ENCODE measurements around the gene CFAP74.

CFAP74 gene

GRCh38 chr1:1971017-1971416 lies 32.6 kb downstream of the CFAP74 start:
- Histone ChIP-seq H3K27me3 (ENCODE audit: control insufficient read depth in 3 of 3, insufficient read depth in 3 of 3, low read depth in 1 of 3, low read length in 3 of 3) (peaks cover 0 to 18% (median 2%) of the 10 kb centered on the region in 3 experiments), H2AFZ (ENCODE audit: low read length) (no peak overlapping the region)
- DNase-seq (ENCODE audit: low spot score): no peak

GRCh38 chr1:1969953-1970716 lies 33.5 kb downstream of the CFAP74 start:
- H3K4ac ChIP-seq (ENCODE audit: low read length): no peak overlapping the region
- no peak overlapping the region for H3K4me3 ChIP-seq (ENCODE audit: low read length in 2 of 2)
- no peak overlapping the region for H2BK5ac ChIP-seq (ENCODE audit: low read length)
- peak overlapping the region; percentile 60 for H3K9ac ChIP-seq (ENCODE audit: low read depth, low read length, poor library complexity)
- peak overlapping the region; percentile 68 for H2AK5ac ChIP-seq (ENCODE audit: low read depth, low read length)
- DNase-seq (ENCODE audit: low spot score): no peak
- no peak overlapping the region for H3K27ac ChIP-seq (replicated peaks; ENCODE audit: low read length)
- H3K4me2 ChIP-seq (ENCODE audit: insufficient read depth, low read length, poor library complexity, severe bottlenecking): no peak overlapping the region
- peak overlapping the region; percentile 90 for H3K23ac ChIP-seq (ENCODE audit: low read depth, low read length, poor library complexity)
- peak overlapping the region; percentile 64 for H2BK15ac ChIP-seq (ENCODE audit: low read length)
- peaks cover 0 to 12% of the 10 kb centered on the region in 2 donors for H3K4me1 ChIP-seq (ENCODE audit: control insufficient read depth in 2 of 2, insufficient read depth in 1 of 2, low read depth in 1 of 2, low read length in 2 of 2)
- no CpG with 5 or more reads among the region's 29 CpGs for WGBS, 2 donors (ENCODE audit: extremely low coverage in 2 of 2, insufficient read length in 2 of 2, insufficient replicate concordance in 1 of 2)
- no peak overlapping the region for H2AFZ ChIP-seq (ENCODE audit: low read length)
- H2BK120ac ChIP-seq (ENCODE audit: low read depth, low read length): no peak overlapping the region
- peak overlapping the region; percentile 58 for H2BK12ac ChIP-seq (ENCODE audit: low read length)
- H4K8ac ChIP-seq (ENCODE audit: low read depth, low read length): no peak overlapping the region
- peak overlapping the region; percentile 94 for H4K91ac ChIP-seq (ENCODE audit: low read depth, low read length, poor library complexity)
- H3K14ac ChIP-seq (ENCODE audit: low read length): peak overlapping the region; percentile 82
- peak overlapping the region; percentile 76 for H3K18ac ChIP-seq (ENCODE audit: low read length)
- no peaks in the 10 kb centered on the region for H3K36me3 ChIP-seq (replicated peaks in 1 of 2; ENCODE audit: control insufficient read depth in 2 of 2, insufficient read depth in 2 of 2, low read length in 2 of 2)
- H3K27me3 ChIP-seq (ENCODE audit: control insufficient read depth in 3 of 3, insufficient read depth in 3 of 3, low read depth in 1 of 3, low read length in 3 of 3): peaks cover 0 to 10% (median 2%) of the 10 kb centered on the region in 3 experiments
- peaks cover 5 to 7% of the 10 kb centered on the region in 2 donors for H3K9me3 ChIP-seq (replicated peaks in 1 of 2; ENCODE audit: control insufficient read depth in 2 of 2, insufficient read depth in 1 of 2, low read depth in 1 of 2, low read length in 2 of 2)
- peaks cover 3% of the 10 kb centered on the region for H3K79me1 ChIP-seq (ENCODE audit: low read depth, low read length)

More at GRCh38 chr1:1971017-1971416, 32.6 kb downstream of the CFAP74 start:
- Histone ChIP-seq H3K79me1 (ENCODE audit: low read depth, low read length) (peaks cover 3% of the 10 kb centered on the region), H3K18ac (ENCODE audit: low read length) (peak overlapping the region; percentile 11), H2BK5ac (ENCODE audit: low read length) (no peak overlapping the region), H3K4ac (ENCODE audit: low read length) (no peak overlapping the region), H3K27ac (replicated peaks; ENCODE audit: low read length) (no peak overlapping the region), H3K4me3 (ENCODE audit: low read length in 2 of 2) (peak overlapping the region in 1 of 2 donors; percentile 63), H2BK120ac (ENCODE audit: low read depth, low read length) (no peak overlapping the region), H2BK12ac (ENCODE audit: low read length) (peak overlapping the region; percentile 51), H4K8ac (ENCODE audit: low read depth, low read length) (no peak overlapping the region), H3K9ac (ENCODE audit: low read depth, low read length, poor library complexity) (peak overlapping the region; percentile 82), H3K23ac (ENCODE audit: low read depth, low read length, poor library complexity) (peak overlapping the region; percentile 90), H3K4me2 (ENCODE audit: insufficient read depth, low read length, poor library complexity, severe bottlenecking) (no peak overlapping the region), H2BK15ac (ENCODE audit: low read length) (no peak overlapping the region), H4K91ac (ENCODE audit: low read depth, low read length, poor library complexity) (no peak overlapping the region), H3K9me3 (replicated peaks in 1 of 2; ENCODE audit: control insufficient read depth in 2 of 2, insufficient read depth in 1 of 2, low read depth in 1 of 2, low read length in 2 of 2) (peaks cover 7 to 12% of the 10 kb centered on the region in 2 donors), H2AK5ac (ENCODE audit: low read depth, low read length) (no peak overlapping the region), H3K14ac (ENCODE audit: low read length) (peak overlapping the region; percentile 92), H3K36me3 (replicated peaks in 1 of 2; ENCODE audit: control insufficient read depth in 2 of 2, insufficient read depth in 2 of 2, low read length in 2 of 2) (no peaks in the 10 kb centered on the region), H3K4me1 (ENCODE audit: control insufficient read depth in 2 of 2, insufficient read depth in 1 of 2, low read depth in 1 of 2, low read length in 2 of 2) (peaks cover 0 to 12% of the 10 kb centered on the region in 2 donors)
- WGBS, 2 donors (ENCODE audit: extremely low coverage in 2 of 2, insufficient read length in 2 of 2, insufficient replicate concordance in 1 of 2): no CpG with 5 or more reads among the region's 17 CpGs

- Histone ChIP-seq H2BK12ac (ENCODE audit: low read length) (no peak overlapping the region), H2AK5ac (ENCODE audit: low read depth, low read length) (peak overlapping the region; percentile 68), H3K36me3 (replicated peaks in 1 of 2; ENCODE audit: control insufficient read depth in 2 of 2, insufficient read depth in 2 of 2, low read length in 2 of 2) (no peaks in the 10 kb centered on the region), H3K4ac (ENCODE audit: low read length) (no peak overlapping the region), H3K4me1 (ENCODE audit: control insufficient read depth in 2 of 2, insufficient read depth in 1 of 2, low read depth in 1 of 2, low read length in 2 of 2) (peaks cover 0 to 12% of the 10 kb centered on the region in 2 donors), H2AFZ (ENCODE audit: low read length) (no peak overlapping the region), H3K23ac (ENCODE audit: low read depth, low read length, poor library complexity) (peak overlapping the region; percentile 34), H3K9ac (ENCODE audit: low read depth, low read length, poor library complexity) (peak overlapping the region; percentile 44), H2BK15ac (ENCODE audit: low read length) (no peak overlapping the region), H2BK120ac (ENCODE audit: low read depth, low read length) (no peak overlapping the region), H4K8ac (ENCODE audit: low read depth, low read length) (no peak overlapping the region), H3K79me1 (ENCODE audit: low read depth, low read length) (peaks cover 3% of the 10 kb centered on the region), H3K27me3 (ENCODE audit: control insufficient read depth in 3 of 3, insufficient read depth in 3 of 3, low read depth in 1 of 3, low read length in 3 of 3) (peaks cover 0 to 8% (median 2%) of the 10 kb centered on the region in 3 experiments), H3K9me3 (replicated peaks in 1 of 2; ENCODE audit: control insufficient read depth in 2 of 2, insufficient read depth in 1 of 2, low read depth in 1 of 2, low read length in 2 of 2) (peaks cover 5 to 7% of the 10 kb centered on the region in 2 donors), H2BK5ac (ENCODE audit: low read length) (no peak overlapping the region), H3K4me3 (ENCODE audit: low read length in 2 of 2) (no peak overlapping the region), H3K27ac (replicated peaks; ENCODE audit: low read length) (no peak overlapping the region), H4K91ac (ENCODE audit: low read depth, low read length, poor library complexity) (no peak overlapping the region), H3K4me2 (ENCODE audit: insufficient read depth, low read length, poor library complexity, severe bottlenecking) (no peak overlapping the region), H3K14ac (ENCODE audit: low read length) (no peak overlapping the region), H3K18ac (ENCODE audit: low read length) (no peak overlapping the region)
- no peak for DNase-seq (ENCODE audit: low spot score)
- WGBS, 2 donors (ENCODE audit: extremely low coverage in 2 of 2, insufficient read length in 2 of 2, insufficient replicate concordance in 1 of 2): no CpG with 5 or more reads among the region's 10 CpGs
Observed at GRCh38 chr1:1969505-1969900, 34.1 kb downstream of the CFAP74 start.

GRCh38 chr1:1968767-1969504 lies 34.6 kb downstream of the CFAP74 start:
- peak overlapping the region; percentile 21 for H3K9ac ChIP-seq (ENCODE audit: low read depth, low read length, poor library complexity)
- H2AFZ ChIP-seq (ENCODE audit: low read length): no peak overlapping the region
- no peak overlapping the region for H3K4ac ChIP-seq (ENCODE audit: low read length)
- H2BK15ac ChIP-seq (ENCODE audit: low read length): no peak overlapping the region
- H4K91ac ChIP-seq (ENCODE audit: low read depth, low read length, poor library complexity): no peak overlapping the region
- H3K4me1 ChIP-seq (ENCODE audit: control insufficient read depth in 2 of 2, insufficient read depth in 1 of 2, low read depth in 1 of 2, low read length in 2 of 2): peaks cover 0 to 12% of the 10 kb centered on the region in 2 donors
- H3K36me3 ChIP-seq (replicated peaks in 1 of 2; ENCODE audit: control insufficient read depth in 2 of 2, insufficient read depth in 2 of 2, low read length in 2 of 2): no peaks in the 10 kb centered on the region
- no peak overlapping the region for H3K4me3 ChIP-seq (ENCODE audit: low read length in 2 of 2)
- H3K79me1 ChIP-seq (ENCODE audit: low read depth, low read length): peaks cover 3% of the 10 kb centered on the region
- H3K4me2 ChIP-seq (ENCODE audit: insufficient read depth, low read length, poor library complexity, severe bottlenecking): no peak overlapping the region
- H3K9me3 ChIP-seq (replicated peaks in 1 of 2; ENCODE audit: control insufficient read depth in 2 of 2, insufficient read depth in 1 of 2, low read depth in 1 of 2, low read length in 2 of 2): peaks cover 5 to 7% of the 10 kb centered on the region in 2 donors
- DNase-seq (ENCODE audit: low spot score): no peak
- H3K27me3 ChIP-seq (ENCODE audit: control insufficient read depth in 3 of 3, insufficient read depth in 3 of 3, low read depth in 1 of 3, low read length in 3 of 3): peaks cover 0 to 4% (median 2%) of the 10 kb centered on the region in 3 experiments
- H3K18ac ChIP-seq (ENCODE audit: low read length): peak overlapping the region; percentile 17
- no peak overlapping the region for H2BK120ac ChIP-seq (ENCODE audit: low read depth, low read length)
- no peak overlapping the region for H2BK12ac ChIP-seq (ENCODE audit: low read length)
- no CpG with 5 or more reads among the region's 12 CpGs for WGBS, 2 donors (ENCODE audit: extremely low coverage in 2 of 2, insufficient read length in 2 of 2, insufficient replicate concordance in 1 of 2)
- H3K27ac ChIP-seq (replicated peaks; ENCODE audit: low read length): no peak overlapping the region
- H3K14ac ChIP-seq (ENCODE audit: low read length): no peak overlapping the region
- H2AK5ac ChIP-seq (ENCODE audit: low read depth, low read length): peak overlapping the region; percentile 68
- H2BK5ac ChIP-seq (ENCODE audit: low read length): peak overlapping the region; percentile 53
- peak overlapping the region; percentile 43 for H3K23ac ChIP-seq (ENCODE audit: low read depth, low read length, poor library complexity)
- no peak overlapping the region for H4K8ac ChIP-seq (ENCODE audit: low read depth, low read length)

Data from neuronal stem cell (in vitro differentiated cells).